ENCODE results near the gene VIM. TPM values are rescaled to one million over a fixed set of nuclear protein-coding genes. Genes with fewer than 3 reads are reported as not detected.

Gene VIM
- total and polyA plus RNA-seq, 7 donors = 112 to 1,636 (median 930) TPM

GRCh38 chr10:17220652-17221100 lies 7.4 kb upstream of the VIM start:
- Histone ChIP-seq H3K27ac (no peak overlapping the region), H3K4me1 (peaks cover 0 to 12% (median 0%) of the 10 kb centered on the region in 4 donors), H3K36me3 (no peaks in the 10 kb centered on the region), H3K9me3 (no peaks in the 10 kb centered on the region), H3K27me3 (no peaks in the 10 kb centered on the region), H3K4me3 (no peak overlapping the region)
- 51 to 93% methylated on average over 1 of the region's 1 CpG for WGBS, 2 donors
- intact Hi-C loops (cut with DNase I) = no loop called here
- no peak for DNase-seq
- TF ChIP-seq EP300 (IDR thresholded peaks at IDR 0.05) (no peak), POLR2A (IDR thresholded peaks at IDR 0.05) (no peak), CTCF (IDR thresholded peaks at IDR 0.05) (no peak), POLR2AphosphoS5 (IDR thresholded peaks at IDR 0.05) (no peak)

GRCh38 chr10:17222329-17222728 lies 5.7 kb upstream of the VIM start:
- TF ChIP-seq CTCF (IDR thresholded peaks at IDR 0.05) (no peak), POLR2AphosphoS5 (IDR thresholded peaks at IDR 0.05) (no peak), EP300 (IDR thresholded peaks at IDR 0.05) (no peak), POLR2A (IDR thresholded peaks at IDR 0.05) (no peak)
- intact Hi-C loops (cut with DNase I) = no loop called here
- no peaks in the 10 kb centered on the region for H3K9me3 ChIP-seq
- H3K36me3 ChIP-seq = no peaks in the 10 kb centered on the region
- H3K27ac ChIP-seq = no peak overlapping the region
- WGBS, 2 donors = 69 to 70% methylated on average over 4 of the region's 4 CpGs
- H3K27me3 ChIP-seq = no peaks in the 10 kb centered on the region
- peaks cover 0 to 10% (median 6%) of the 10 kb centered on the region in 4 donors for H3K4me1 ChIP-seq
- DNase-seq = no peak
- no peak overlapping the region for H3K4me3 ChIP-seq

GRCh38 chr10:17225808-17226207 lies 2.2 kb upstream of the VIM start:
- no peaks in the 10 kb centered on the region for H3K9me3 ChIP-seq
- TF ChIP-seq POLR2A (IDR thresholded peaks at IDR 0.05) (no peak), CTCF (IDR thresholded peaks at IDR 0.05) (no peak), POLR2AphosphoS5 (IDR thresholded peaks at IDR 0.05) (no peak), EP300 (IDR thresholded peaks at IDR 0.05) (no peak)
- H3K4me1 ChIP-seq = peaks cover 0 to 35% (median 10%) of the 10 kb centered on the region in 4 donors
- intact Hi-C loops (cut with DNase I) = no loop called here
- H3K36me3 ChIP-seq = no peaks in the 10 kb centered on the region
- 81 to 90% methylated on average over 4 of the region's 4 CpGs for WGBS, 2 donors
- no peak overlapping the region for H3K4me3 ChIP-seq
- no peak for DNase-seq
- no peak overlapping the region for H3K27ac ChIP-seq
- H3K27me3 ChIP-seq = no peaks in the 10 kb centered on the region

- Histone ChIP-seq H3K9me3 (no peaks in the 10 kb centered on the region), H3K27ac (peak overlapping the region; percentile 86 to 99 (median 97)), H3K4me1 (peaks cover 0 to 43% (median 16%) of the 10 kb centered on the region in 4 donors), H3K27me3 (no peaks in the 10 kb centered on the region), H3K4me3 (peak overlapping the region in 2 of 4 donors; percentile 61 to 70), H3K36me3 (peaks cover 0 to 5% (median 0%) of the 10 kb centered on the region in 4 donors)
- WGBS, 2 donors = 78 to 88% methylated on average over 8 of the region's 8 CpGs
- intact Hi-C loops (cut with DNase I) = no loop called here
- TF ChIP-seq EP300 (IDR thresholded peaks at IDR 0.05) (no peak), CTCF (IDR thresholded peaks at IDR 0.05) (no peak), POLR2AphosphoS5 (IDR thresholded peaks at IDR 0.05) (no peak), POLR2A (IDR thresholded peaks at IDR 0.05) (no peak)
- DNase-seq = peak; percentile 64
Observed at GRCh38 chr10:17226891-17227303, 1.1 kb upstream of the VIM start.

Measured in sigmoid colon (tissue), 7 donors.